Raji (cell line): ENCODE data around the gene NEK1.

Source experiments
- POLR2A ChIP-seq: IDR thresholded peaks from 2 replicates; pipeline ENCODE4 v1.6.1; 2011; ENCODE audit warnings: low read depth, low read length, control low read depth; ENCODE audit not compliant: insufficient read depth

Gene NEK1

GRCh38 chr4:169376421-169376820 is 236.0 kb downstream of the NEK1 start:
- TF ChIP-seq POLR2A, result no peak

- no peak for TF ChIP-seq POLR2A
Measured at GRCh38 chr4:169372791-169373190, 239.6 kb downstream of the NEK1 start.

GRCh38 chr4:169369634-169370033 is 242.7 kb downstream of the NEK1 start:
- TF ChIP-seq POLR2A, result no peak

- no peak for TF ChIP-seq POLR2A
Measured at GRCh38 chr4:169367826-169368225, 244.6 kb downstream of the NEK1 start.

- no peak for TF ChIP-seq POLR2A
Measured at GRCh38 chr4:169366821-169367220, 245.6 kb downstream of the NEK1 start.

GRCh38 chr4:169362607-169363006 is 249.8 kb downstream of the NEK1 start:
- TF ChIP-seq POLR2A, result no peak

- no peak for TF ChIP-seq POLR2A
Measured at GRCh38 chr4:169361756-169362155, 250.6 kb downstream of the NEK1 start.

- TF ChIP-seq POLR2A, result no peak
Measured at GRCh38 chr4:169359961-169360360, 252.4 kb downstream of the NEK1 start.

GRCh38 chr4:169352360-169352759 is 260.0 kb downstream of the NEK1 start:
- no peak for TF ChIP-seq POLR2A

- TF ChIP-seq POLR2A, result no peak
Measured at GRCh38 chr4:169351872-169352271, 260.5 kb downstream of the NEK1 start.

GRCh38 chr4:169348541-169348940 is 263.8 kb downstream of the NEK1 start:
- no peak for TF ChIP-seq POLR2A

- TF ChIP-seq POLR2A, result no peak
Measured at GRCh38 chr4:169346840-169347239, 265.5 kb downstream of the NEK1 start.

- TF ChIP-seq POLR2A, result no peak
Measured at GRCh38 chr4:169345316-169345721, 267.1 kb downstream of the NEK1 start.
